Nephron (organoid): ENCODE results near the gene BTRC.
"Not testable (repeated sequence)": the region's sequence is repeated elsewhere in the genome, so short reads cannot be mapped to it uniquely, and the experiment has no call there.

Source experiments
- H3K27ac Mint-ChIP-seq, 3 experiments: 2 replicates each; pipeline ENCODE4 v1.8.0; 2020; ENCODE audit warnings: mixed read lengths in 3 of 3, mild to moderate bottlenecking in 2 of 3, moderate library complexity in 1 of 3
- H3K27me3 Mint-ChIP-seq: 2 replicates; pipeline ENCODE4 v1.8.0; 2021; ENCODE audit warnings: low read depth, mild to moderate bottlenecking, moderate library complexity, mixed read lengths
- H3K36me3 Mint-ChIP-seq: 2 replicates; pipeline ENCODE4 v1.8.0; 2020; ENCODE audit warnings: low read depth, mixed read lengths
- H3K4me1 Mint-ChIP-seq: 2 replicates; pipeline ENCODE4 v1.8.0; 2020; ENCODE audit warnings: mixed read lengths
- H3K4me3 Mint-ChIP-seq, 3 experiments: 2 replicates each; pipeline ENCODE4 v1.8.0; 2020; ENCODE audit warnings: mild to moderate bottlenecking in 3 of 3, mixed read lengths in 3 of 3, moderate library complexity in 2 of 3
- H3K9me3 Mint-ChIP-seq: 2 replicates; pipeline ENCODE4 v1.8.0; 2020; ENCODE audit warnings: mixed read lengths
- TF ChIP-seq, protein P1 (sequence below), 3 experiments: fragments of 200-600 bp; sonication (generic); IDR thresholded peaks; one replicate each; pipeline ENCODE4 v1.5.0; 2021; ENCODE audit warnings: antibody characterized with exemption in 3 of 3; ENCODE audit not compliant: unreplicated experiment in 3 of 3

Gene BTRC

DNA sequence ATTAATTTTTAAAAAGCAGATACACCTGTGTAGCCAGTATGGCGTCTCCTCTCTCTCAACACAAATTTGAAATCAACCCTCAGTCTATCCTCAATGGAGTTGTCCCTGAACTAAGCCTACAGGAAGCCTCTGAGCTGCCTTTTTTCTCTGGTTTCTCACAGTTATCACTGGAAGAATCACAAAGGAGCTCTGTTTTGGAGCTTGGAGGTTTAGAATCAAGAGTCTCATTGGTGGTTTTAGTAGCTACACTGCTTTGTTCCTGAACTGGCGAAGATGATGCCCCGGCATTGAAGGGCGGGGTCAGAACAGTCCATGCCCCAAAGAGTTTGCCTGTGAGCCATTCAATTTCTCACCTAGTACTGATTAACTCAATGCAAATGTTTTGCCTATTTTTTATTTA is 16.1 kb upstream of the BTRC start:
- H3K4me1 Mint-ChIP-seq = peaks cover 2% of the 10 kb centered on the region
- H3K4me3 Mint-ChIP-seq = no peak overlapping the region
- H3K27me3 Mint-ChIP-seq = peaks cover 8% of the 10 kb centered on the region
- TF ChIP-seq, protein P1, sequence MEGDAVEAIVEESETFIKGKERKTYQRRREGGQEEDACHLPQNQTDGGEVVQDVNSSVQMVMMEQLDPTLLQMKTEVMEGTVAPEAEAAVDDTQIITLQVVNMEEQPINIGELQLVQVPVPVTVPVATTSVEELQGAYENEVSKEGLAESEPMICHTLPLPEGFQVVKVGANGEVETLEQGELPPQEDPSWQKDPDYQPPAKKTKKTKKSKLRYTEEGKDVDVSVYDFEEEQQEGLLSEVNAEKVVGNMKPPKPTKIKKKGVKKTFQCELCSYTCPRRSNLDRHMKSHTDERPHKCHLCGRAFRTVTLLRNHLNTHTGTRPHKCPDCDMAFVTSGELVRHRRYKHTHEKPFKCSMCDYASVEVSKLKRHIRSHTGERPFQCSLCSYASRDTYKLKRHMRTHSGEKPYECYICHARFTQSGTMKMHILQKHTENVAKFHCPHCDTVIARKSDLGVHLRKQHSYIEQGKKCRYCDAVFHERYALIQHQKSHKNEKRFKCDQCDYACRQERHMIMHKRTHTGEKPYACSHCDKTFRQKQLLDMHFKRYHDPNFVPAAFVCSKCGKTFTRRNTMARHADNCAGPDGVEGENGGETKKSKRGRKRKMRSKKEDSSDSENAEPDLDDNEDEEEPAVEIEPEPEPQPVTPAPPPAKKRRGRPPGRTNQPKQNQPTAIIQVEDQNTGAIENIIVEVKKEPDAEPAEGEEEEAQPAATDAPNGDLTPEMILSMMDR (IDR thresholded peaks at IDR 0.05; ENCODE audit: unreplicated experiment in 3 of 3) = no peak
- no peaks in the 10 kb centered on the region for H3K36me3 Mint-ChIP-seq
- no peak overlapping the region for H3K27ac Mint-ChIP-seq
- no peaks in the 10 kb centered on the region for H3K9me3 Mint-ChIP-seq

GRCh38 chr10:101341438-101341837 is 12.5 kb upstream of the BTRC start:
- no peaks in the 10 kb centered on the region for H3K4me1 Mint-ChIP-seq
- no peak overlapping the region for H3K4me3 Mint-ChIP-seq
- no peaks in the 10 kb centered on the region for H3K36me3 Mint-ChIP-seq
- TF ChIP-seq, protein P1 (IDR thresholded peaks at IDR 0.05; ENCODE audit: unreplicated experiment in 3 of 3) = no peak
- no peaks in the 10 kb centered on the region for H3K9me3 Mint-ChIP-seq
- peaks cover 8% of the 10 kb centered on the region for H3K27me3 Mint-ChIP-seq
- no peak overlapping the region for H3K27ac Mint-ChIP-seq

GRCh38 chr10:101346177-101346576 is 7.8 kb upstream of the BTRC start:
- H3K27me3 Mint-ChIP-seq = peaks cover 20% of the 10 kb centered on the region
- H3K27ac Mint-ChIP-seq = no peak overlapping the region
- H3K9me3 Mint-ChIP-seq = no peaks in the 10 kb centered on the region
- no peak overlapping the region for H3K4me3 Mint-ChIP-seq
- no peaks in the 10 kb centered on the region for H3K36me3 Mint-ChIP-seq
- TF ChIP-seq, protein P1 (IDR thresholded peaks at IDR 0.05; ENCODE audit: unreplicated experiment in 3 of 3) = no peak
- H3K4me1 Mint-ChIP-seq = no peaks in the 10 kb centered on the region

DNA sequence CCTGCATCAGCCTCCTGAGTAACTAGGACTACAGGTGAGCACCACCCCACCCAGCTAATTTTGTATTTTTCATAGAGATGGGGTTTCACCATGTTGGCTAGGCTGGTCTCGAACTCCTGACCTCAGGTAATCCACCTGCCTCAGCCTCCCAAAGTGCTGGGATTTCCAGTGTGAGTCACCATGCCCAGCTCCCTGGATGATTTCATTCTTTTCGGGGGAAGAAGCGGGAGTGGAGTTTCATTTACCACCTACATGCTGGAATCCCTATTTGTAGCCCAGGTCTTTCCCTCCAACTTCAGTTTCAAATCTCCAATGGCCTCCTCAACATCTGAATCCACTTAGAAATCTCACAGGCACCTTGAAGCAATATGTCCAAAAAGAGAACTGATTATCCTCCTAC is 2.9 kb upstream of the BTRC start:
- Mint-ChIP-seq H3K4me3 (no peak overlapping the region), H3K4me1 (peaks cover 14% of the 10 kb centered on the region), H3K9me3 (no peaks in the 10 kb centered on the region), H3K27ac (no peak overlapping the region), H3K36me3 (no peaks in the 10 kb centered on the region), H3K27me3 (peaks cover 12% of the 10 kb centered on the region)
- TF ChIP-seq, protein P1 (IDR thresholded peaks at IDR 0.05; ENCODE audit: unreplicated experiment in 3 of 3) = no peak

DNA sequence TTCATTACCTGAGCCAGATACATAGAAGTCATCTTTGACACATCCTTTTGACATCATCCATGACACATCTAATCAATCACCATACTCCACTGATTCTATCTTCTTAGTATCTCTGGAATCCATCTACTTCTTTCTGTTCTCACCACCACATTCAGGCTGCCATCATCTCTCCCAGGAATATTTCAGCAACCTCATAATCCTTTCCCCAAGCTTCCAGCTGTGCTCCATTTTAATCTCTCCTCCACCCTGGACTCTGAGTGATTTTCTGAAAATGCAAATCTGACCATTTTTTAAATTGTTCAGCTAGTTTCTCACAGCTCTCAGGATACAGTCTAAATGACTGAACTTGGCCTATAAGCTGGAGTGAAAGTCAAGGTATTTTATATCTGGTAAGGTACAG is 2.5 kb upstream of the BTRC start:
- H3K9me3 Mint-ChIP-seq = no peaks in the 10 kb centered on the region

DNA sequence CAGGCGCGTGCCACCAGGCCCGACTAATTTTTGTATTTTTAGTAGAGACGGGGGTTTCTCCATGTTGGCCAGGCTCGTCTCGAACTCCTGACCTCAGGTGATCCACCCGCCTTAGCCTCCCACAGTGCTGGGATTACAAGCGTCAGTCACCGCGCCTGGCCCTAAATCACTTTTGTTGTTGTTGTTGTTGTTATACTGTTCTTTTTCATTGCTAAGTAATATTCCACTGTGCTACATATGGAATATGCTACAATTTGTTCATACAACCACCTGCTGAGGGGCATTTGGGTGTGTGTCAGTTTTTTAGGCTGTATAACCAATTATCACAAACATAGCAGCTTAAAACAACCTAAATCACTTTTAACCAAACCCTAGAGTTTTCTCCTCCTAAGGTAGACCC is 1.1 kb upstream of the BTRC start:
- not testable (repeated sequence) for H3K9me3 Mint-ChIP-seq, H3K27ac Mint-ChIP-seq
- Mint-ChIP-seq H3K4me3 (peak overlapping the region in 2 of 3 experiments; percentile 97), H3K36me3 (peaks cover 11% of the 10 kb centered on the region), H3K27me3 (peaks cover 12% of the 10 kb centered on the region), H3K4me1 (peaks cover 20% of the 10 kb centered on the region)

More for the DNA sequence above, 2.5 kb upstream of the BTRC start:
- Mint-ChIP-seq H3K4me1 (peaks cover 19% of the 10 kb centered on the region), H3K27me3 (peaks cover 12% of the 10 kb centered on the region), H3K27ac (no peak overlapping the region), H3K36me3 (peaks cover 4% of the 10 kb centered on the region), H3K4me3 (no peak overlapping the region)
- TF ChIP-seq, protein P1 (IDR thresholded peaks at IDR 0.05; ENCODE audit: unreplicated experiment in 3 of 3) = no peak
